Myocyte (in vitro differentiated cells): ENCODE measurements around the gene SEPTIN1. TPM values are rescaled to one million over a fixed set of nuclear protein-coding genes. Genes with fewer than 3 reads are reported as not detected.
"Not testable (repeated sequence)": the region's sequence is repeated elsewhere in the genome, so short reads cannot be mapped to it uniquely, and the experiment has no call there.

ENCODE experiments used
- DNase-seq: peaks from one replicate; pipeline ENCODE4 v3.0.0-alpha.2; 2012; ENCODE audit warnings: low read depth
- total RNA-seq: library from RNA; depleted of rRNA; stranded (reverse); fragments of >200 nt; gene quantifications from 2 replicates; pipeline ENCODE4 v1.2.3, GENCODE V29; 2014

Gene SEPTIN1
- total RNA-seq, 1 donor from 2014 or later, result 0.13 TPM

DNA sequence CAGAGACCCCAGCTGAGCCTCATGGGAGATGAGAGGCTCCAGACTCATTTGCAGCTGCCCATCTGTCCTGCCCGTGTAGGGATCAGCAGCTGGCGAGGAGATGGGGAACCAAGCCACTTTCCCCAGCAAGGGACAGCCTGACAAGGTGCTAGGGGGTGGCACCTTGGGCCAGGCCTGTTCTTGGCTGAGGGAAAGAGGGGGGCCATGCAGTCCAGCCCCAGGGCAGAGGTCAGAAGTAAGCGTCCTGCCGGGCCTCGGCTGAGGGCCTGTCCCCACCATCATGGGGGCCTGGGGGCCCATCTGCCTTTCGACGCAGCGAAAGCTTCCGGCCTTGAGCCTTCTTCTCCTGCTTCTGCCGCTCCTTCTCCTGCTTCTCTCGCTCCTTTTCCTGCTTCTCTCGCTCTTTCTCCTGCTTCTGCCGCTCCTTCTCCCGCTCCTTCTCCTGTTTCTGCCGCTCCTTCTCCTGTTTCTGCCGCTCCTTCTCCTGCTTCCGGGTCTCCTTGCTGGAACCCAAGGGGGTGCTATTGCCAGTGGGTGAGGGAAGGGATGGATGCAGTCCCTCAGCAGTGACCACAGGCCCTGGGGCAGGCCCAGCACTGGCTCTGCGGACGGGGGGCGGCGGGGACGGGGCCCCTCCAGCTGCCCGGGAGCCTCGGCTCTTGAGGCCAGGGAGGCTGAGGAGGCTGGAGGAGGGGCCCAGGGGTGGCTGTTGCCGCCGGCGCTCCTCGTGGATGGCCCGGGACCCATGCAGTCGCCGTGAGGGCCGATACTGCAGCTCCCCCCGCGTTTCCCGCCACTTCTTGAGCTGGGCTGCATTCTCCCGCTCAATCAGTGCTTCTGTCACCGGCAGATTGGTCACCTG, 24.4 kb downstream of the SEPTIN1 start:
- DNase-seq, result no peak

DNA sequence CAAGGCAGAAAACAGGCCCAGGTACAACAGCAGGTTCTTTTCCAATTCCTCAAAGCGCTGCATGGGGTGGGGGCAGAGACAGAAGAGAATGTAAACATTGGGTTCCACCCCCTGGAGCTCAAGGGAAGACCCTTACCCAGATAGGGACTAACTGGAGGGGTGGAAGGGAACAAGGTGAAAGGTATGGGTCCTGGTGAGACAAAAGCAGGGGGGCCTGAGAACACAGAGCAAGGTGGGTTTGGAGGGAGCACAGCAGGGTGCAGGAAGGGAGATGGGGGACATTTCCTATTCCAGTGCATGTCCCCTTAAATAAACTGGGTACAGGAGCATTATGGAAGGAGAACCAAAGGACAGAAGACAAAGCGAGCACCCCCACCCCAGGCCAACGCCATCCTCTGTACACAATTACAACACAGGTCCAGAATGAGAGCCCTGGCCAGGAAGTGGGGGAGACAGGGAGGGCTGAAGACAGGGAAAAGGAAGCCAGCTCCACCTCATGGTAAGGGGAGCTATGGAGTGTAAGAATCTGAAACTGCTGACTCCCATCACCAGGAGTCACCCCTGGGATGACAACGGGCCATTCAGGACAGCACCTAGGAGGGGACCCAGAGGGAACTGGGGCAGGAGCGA, 25.2 kb downstream of the SEPTIN1 start:
- DNase-seq, result no peak

DNA sequence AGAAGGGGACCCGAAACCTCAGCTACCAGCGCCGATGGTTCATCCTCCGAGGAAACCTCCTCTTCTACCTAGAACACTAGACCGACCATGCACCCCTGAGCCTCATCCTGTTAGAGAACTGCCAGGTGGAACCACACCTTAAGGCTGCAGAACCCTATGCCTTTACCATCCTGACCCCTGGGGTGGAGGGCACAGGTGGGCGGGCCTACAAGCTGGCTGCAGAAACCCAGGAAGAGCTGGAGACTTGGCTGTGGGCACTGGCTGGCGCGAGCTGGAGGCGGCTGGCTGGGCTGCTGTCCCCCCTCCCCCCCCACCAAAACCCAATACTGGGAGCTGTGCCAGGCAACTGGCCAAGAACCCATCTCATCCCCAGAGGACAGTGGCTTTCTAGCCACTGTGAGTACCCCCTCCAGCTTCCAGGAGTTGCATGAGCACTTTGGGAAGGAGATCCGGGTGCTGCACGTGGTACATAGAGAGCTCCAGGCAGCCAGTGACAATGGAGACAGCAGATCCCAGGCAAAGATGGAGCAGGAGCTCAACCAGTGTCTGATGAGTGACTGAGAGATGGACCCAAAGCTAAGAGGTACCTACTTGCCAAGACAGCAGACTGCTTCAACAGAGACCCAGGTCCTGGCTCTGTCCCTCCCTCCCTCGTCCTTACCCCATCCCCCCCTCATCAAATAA, 25.8 kb downstream of the SEPTIN1 start:
- DNase-seq, result peak; percentile 74

DNA sequence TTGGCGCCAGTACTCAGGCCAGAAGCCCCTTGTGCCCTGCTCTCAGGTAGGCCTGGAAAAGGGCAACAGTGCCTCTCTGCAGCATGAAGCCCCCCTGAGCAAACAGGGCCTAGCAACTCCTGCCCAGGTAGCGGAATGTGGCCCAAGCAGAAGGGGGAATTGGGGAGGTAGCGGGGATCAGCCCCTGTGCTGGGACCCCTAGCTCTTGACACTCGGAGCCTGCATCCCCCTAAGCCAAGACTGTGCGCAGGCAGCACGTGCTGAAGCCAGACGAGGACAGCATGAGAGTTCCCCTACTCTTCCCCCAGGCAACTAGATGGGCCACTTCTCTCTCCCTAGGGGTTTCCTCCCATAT, 26.4 kb downstream of the SEPTIN1 start:
- no peak for DNase-seq

DNA sequence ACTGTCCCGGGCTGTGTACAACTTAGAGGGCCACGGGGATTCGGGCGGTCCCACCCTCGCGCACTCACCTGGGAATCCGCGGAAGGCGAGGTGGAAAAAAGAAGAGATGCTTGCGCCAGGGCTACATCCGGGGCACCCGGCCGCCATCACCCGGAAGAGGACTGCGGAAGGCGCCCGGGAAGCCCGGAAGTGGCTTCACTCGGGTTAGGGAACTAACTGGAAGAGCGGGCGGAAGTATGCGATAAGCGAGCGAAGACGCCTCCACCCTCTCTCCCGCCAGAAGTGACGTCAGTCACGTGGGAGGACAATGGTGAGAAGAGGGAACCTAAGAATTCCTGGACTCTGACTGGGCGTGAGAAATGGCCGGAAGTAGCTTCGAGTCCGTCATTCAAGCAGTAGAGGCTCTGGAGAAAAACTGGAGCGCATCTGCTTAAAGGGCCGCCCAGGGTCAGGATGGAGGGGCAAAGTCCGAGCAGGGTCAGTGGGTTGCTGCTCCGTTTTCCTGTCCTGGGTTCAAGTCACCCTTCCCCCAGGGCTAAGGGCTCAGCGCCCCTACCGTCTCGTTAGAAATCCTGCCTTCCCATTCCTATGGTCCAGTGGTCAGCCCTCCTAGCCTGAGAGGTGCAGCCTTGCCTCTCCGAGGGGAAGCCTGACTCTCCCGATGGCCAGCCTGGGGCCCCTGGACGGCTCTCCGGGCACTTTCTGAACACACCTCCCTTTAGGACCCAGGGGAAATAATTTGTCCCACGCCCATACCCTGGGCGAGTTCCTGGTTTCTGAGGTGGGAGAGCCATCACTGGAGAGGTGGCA, 27.0 kb downstream of the SEPTIN1 start, which contains the start of gene CD2BP2:
Gene CD2BP2, minus strand, starts transcription at position 165 of the 810 bp plus-strand sequence. CDS start 627 bp downstream, outside the sequence.
- peak; percentile 100 for DNase-seq

DNA sequence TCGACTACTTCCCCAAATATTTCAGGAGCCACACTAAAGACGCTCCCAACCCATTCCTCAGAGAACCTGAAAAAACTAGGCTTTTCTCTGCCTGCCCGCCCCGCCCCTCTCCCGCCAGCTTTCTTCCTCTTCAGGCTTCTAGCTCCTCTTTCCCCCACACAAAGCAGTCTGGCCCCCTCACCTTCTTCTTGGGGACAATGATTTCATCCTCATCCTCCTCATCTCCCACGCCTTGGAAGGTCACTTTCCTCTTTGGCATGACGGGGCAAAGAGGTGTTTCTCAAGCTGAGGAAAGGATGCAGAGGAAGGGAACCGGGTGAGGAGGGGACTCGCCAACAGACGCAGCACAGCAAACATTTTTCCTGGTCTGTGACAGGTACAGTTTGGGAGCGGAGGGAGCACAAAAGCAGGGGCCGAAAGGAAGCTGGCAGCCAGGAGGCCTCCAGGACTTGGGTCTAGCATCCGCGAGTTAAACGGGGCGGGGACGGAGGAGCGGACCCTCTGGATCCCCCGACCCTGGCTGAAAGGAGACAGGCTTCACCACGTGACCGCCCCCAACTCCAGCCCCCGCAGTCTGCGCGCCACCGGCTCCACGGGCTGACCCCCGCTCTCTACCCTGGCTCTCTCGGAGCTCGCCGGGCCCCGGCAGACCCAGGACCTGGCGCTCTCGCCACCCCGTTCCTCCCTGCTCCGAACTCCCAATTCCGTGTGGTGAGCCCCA, 27.8 kb downstream of the SEPTIN1 start:
- DNase-seq, result peak; percentile 9

DNA sequence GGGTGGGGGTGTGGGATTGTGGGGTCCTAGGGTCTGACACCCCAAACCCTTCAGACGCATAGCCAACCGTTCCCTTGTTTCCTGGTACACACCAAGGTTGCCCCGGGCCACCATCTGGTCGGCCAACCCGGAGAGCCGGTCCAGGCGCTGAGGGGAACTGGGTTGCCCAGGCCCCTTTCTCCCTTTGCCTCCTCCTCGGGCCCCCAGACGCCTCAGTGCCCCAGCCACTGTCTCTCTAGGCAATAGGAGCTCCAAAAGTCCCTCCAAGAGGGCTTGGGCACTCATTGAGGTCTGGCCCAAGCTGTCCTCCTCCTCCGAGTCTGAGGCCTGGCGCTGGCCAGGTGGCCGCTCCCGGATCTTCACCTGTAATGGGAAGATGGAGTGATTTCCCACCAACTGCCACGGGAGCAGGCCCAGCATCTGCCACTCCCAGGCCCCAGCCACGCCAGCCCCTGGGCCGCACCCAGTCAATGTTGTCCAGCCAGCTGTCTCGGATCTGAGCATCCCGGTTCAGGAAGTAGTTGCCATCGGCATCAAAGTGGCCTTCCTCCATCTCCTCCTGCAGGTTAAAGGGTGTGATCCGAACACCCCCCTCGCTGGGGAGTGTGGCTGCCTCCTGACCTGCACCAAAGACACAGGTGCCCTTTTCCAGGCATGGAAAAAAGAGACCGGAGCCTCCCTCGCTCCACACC, 28.8 kb downstream of the SEPTIN1 start:
- no peak for DNase-seq

DNA sequence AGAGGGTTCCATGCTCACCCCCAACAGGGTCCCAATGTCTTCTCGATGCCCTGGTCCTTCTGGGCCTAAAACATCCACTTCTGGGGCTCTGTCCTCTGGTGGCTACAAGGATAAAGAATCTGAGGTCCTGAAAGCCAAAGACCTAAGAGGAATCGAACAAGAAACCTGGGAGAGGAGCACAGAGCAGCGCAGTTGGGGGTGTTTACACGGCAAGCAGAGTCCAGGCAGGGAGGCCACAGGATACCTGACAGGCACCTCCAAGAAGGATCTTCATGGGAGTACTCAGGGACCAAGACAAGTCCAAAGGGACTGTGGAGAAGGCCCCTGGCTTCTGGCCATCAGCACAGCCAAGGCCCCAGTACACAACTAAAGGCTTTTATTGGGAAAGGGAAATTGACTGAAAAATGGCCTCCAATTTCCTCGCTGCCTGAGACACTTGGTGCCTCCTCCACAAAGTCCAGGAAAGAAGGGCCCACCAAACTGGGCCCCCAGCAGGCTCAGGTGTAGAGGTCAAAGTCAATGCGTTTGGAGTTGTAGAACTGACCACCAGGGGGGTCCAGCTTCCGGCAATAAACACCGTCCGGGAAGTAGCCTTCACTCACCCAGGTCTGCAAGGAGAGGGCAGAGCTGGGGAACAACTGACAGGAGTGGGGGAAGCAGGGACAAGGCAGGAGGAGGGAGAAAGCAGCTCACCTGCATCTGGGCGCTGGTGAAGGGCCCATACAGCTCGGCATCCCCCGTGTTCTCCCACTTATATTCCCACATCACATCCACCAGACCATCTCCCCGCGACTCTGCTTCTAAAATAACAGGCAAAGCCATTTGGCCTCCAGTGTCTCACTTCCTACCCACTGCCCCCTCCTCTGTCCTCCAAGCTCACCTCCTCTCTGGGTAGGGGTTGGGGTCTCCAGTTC, 29.6 kb downstream of the SEPTIN1 start:
- peak; percentile 6 for DNase-seq

DNA sequence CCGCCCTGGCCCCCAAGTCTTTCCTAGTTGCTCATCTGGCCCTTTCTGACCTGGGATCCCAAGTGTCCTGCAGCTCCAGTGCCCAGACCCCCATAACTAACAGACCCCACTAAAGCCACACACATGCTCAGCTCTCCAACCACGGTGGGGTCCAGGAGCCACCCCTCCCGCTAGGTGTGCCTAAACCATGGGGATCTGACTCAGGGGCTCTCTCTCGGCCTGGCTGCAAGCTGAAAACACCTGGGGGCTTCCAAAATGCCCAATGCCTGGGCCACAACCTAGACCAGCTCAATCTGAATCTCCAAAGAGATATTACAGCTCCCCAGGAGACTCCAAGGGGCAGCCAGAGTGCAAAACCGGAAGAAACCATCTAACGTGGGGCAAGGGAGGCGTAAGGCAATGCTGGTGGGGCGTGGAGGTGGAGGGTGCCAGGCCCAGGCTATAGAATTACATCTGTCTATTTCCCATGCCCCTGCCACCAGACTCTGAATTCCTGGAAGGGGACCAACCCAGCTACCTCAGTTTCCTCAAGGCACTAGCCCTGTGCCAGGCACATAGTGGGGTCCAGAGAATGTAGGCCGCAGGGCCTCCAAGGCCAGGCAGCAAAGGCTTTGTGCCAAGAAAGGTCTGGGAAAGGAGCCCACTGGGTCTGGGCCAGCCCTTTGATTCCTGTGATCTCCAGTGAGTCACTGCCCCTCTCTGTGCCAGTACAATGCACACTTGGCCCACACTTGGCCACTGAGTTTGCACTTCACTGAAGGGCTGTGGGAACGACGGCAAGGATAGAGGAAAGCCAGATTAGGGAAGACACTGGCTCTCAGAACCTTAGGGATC, 30.6 kb downstream of the SEPTIN1 start:
- DNase-seq, result peak; percentile 84

DNA sequence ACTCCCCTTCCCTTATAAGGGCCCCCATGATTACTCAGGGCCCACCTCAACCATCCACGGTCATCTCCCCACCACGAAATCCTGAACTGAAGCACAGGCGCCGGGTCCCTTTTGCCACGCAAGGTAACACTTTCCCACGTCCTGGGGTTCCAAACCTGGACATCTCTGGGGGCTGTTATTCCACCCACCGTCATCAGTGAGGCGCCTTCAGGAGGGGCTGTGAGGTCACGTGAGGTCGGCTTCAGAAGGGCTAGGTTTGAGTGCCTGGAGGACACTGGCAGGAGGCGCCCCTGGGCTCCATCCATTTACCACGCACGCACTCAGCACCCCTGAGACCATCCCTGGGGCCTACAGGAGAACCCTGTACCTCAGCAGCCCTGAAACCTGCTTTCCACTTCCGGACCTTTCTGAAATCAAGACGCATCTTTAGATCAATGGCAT, 31.3 kb downstream of the SEPTIN1 start:
- no peak for DNase-seq

DNA sequence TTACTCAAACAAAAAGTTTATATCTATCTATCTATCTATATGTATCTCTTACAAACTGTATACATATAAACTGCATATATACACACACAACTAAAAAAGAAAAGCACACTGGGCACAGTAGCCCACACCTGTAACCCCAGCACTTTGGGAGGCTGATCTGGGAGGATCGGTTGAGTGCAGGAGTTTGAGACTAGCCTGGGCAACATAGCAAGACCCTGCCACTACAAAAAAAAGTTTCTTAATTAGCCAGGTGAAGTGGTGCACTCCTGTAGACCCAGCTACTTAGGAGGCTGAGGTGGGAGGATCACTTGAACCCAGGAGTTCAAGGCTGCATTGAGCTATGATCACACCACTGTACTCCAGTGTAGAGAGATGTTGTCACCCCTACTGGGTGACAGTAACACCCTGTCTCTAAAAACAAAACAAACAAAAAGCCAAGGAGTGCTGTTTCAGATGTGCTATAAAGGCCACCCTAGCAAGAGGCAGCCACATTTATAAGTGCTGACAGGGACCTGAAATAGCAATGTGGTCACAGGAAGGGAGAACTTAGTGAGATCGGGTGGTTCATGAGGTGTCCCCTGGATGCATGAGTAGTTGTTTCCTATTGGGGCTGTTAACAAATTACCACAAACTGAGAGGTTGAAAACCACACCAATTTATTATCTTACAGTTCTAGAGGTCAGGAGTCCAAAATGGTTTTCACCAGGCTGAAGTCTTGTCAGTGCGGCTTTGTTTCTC, 32.1 kb downstream of the SEPTIN1 start:
- DNase-seq, result peak; percentile 36

DNA sequence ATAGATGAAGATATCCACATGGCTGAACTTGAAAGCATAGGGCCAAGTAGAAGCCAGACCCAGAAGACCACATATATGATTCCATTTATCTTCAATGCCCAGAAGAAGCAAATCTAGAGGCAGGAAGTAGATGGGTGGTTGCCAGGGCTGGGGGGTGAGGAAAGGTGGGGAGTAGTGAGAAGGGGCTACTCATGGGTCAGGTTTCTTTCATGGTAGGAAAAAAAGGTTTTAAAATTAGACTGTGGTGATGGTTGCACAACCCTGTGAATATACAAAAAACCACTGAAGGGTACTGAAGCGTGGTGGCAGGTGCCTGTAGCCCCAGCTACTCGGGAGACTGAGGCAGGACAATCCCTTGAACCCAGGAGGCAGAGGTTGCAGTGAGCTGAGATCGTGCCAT, 32.7 kb downstream of the SEPTIN1 start:
- DNase-seq, result no peak

DNA sequence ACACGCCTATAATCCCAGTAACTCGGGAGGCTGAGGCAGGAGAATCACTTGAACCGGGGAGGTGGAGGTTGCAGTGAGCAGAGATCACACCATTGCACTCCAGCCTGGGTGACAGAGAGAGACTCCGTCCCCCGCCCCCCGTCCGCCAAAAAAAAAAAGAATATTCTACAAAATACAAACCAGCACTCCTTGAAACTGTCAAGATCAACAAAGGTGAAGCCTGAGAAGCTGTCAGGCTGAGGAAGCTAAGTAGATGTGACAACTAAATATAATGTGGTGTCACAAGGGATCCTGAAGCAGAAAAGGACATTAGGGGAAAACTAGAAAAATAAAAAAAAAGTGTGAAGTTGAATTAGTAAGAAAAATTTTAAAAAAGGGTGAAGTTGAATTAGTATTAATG, 33.4 kb downstream of the SEPTIN1 start:
- DNase-seq, result no peak

DNA sequence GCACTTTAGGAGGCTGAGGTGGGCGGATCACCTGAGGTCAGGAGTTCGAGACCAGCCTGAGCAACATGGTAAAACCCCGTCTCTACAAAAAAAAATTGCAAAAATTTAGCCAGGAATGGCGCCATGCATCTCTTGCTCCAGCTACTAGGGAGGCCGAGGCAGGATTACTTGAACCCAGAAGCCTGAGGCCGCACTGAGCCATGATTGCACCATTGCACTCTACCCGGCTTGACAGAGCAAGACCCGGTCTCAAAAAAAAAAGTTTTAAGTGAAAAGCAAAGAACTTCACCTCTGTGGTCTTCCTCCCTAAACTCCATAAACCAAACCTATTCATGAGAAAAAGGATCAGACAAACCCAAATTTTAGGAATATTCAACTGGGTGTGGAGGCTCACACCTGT, 34.2 kb downstream of the SEPTIN1 start:
- no peak for DNase-seq

DNA sequence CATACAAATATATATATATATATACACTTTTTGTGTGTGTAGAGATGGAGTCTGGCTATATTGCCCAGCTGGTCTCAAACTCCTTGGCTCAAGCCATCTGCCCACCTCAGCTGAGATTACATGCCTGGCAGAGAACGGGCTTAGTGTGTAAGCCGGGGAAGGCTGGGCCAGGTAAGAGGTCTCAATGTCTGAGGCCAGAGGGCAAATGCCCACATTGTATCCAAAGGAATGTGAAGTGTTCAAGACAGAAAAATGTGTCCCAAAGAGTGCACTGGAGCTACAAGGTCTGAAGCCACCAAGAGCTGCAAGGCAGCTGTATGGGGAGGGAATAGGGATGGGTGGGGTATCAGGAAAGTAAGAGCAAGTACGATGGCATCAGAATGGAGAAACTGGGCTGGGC, 36.1 kb downstream of the SEPTIN1 start:
- no peak for DNase-seq

DNA sequence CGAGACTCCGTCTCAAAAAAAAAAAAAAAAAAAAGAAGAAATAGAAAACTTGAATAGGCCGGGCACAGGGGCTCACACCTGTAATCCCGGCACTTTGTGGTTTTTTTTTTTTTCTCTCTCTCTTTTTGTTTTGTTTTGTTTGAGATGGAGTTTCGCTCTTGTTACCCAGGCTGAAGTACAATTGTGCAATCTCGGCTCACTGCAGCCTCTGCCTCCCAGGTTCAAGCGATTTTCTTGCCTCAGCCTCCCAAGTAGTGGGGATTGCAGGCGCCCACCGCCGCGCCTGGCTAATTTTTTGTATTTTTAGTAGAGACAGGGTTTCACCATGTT, 38.9 kb downstream of the SEPTIN1 start:
- not testable (repeated sequence) for DNase-seq

DNA sequence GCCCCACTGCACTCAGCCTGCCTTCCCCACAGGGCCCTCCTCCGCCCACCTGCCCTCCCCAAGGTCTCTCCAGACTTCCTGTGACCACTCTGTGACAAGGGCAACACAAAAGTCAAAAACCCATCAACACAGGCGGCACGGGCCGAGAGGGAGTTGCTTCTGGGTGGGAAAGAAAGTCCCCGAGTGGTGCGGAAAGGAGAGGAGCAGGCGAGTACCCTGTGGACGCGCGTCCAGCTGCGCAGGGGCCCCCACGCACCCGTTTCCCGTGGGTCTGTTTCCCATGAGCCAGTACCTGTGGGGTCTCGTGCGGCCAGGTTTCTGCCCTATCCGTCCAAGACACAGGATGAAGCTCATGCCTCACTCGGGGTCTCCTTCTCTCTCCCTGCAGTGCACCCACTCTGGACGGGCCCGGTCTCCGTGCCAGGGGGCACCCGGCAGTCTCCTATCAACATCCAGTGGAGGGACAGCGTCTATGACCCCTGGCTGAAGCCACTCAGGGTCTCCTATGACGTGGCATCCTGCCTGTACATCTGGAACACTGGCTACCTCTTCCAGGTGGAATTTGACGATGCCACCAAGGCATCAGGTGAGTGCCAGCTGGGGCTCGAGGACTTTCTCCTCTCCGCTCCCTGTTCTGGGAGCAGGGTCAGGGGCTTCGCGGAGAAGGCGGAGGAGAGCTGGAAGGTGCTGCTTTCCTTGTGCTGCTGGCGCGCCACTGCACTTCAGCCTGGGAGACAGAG, 39.4 kb downstream of the SEPTIN1 start:
- DNase-seq, result no peak
